Fibroblast of lung (primary cell): Measurements from ENCODE around the gene ADAMTS17.

Experiments used
- CTCF ChIP-seq, 2 donors: IDR thresholded peaks in 1 of 2; conservative IDR thresholded peaks in 1 of 2; 1 replicate in 1 of 2; 2 replicates in 1 of 2; pipeline ENCODE4 v1.5.1; 2011 to 2012; ENCODE audit warnings: low read length in 2 of 2, control low read depth in 1 of 2, inconsistent platforms in 1 of 2, low read depth in 1 of 2, mild to moderate bottlenecking in 1 of 2
- EZH2 ChIP-seq: IDR thresholded peaks from 2 replicates; pipeline ENCODE4 v1.5.1; 2012; ENCODE audit warnings: low read length, control low read depth, mild to moderate bottlenecking; ENCODE audit errors: missing control alignments

- TF ChIP-seq CTCF (conservative IDR thresholded peaks at IDR 0.05 in 1 of 2, IDR thresholded peaks at IDR 0.05 in 1 of 2; ENCODE audit: low read depth in 1 of 2, low read length in 2 of 2), result no peak
- TF ChIP-seq EZH2, result no peak
These were observed 6.3 kb downstream of the ADAMTS17 start for GRCh38 chr15:100335335-100335999.
